AG04449 (cell line): ENCODE measurements around the gene CSF3R.
A peak's percentile ranks its signal among the peaks of the same experiment; 100 is the strongest.

ENCODE experiments used
- CTCF ChIA-PET: fragments of 350-600 bp; formaldehyde crosslinking; extraction: SDS; loops from one replicate; lab custom pipeline; 2021; ENCODE audit warnings: antibody characterized with exemption; lab: Yijun Ruan, JAX
- POLR2A ChIA-PET: fragments of 400-600, 350-600 bp; formaldehyde crosslinking; extraction: SDS; loops from one replicate; lab custom pipeline; 2020; ENCODE audit warnings: antibody characterized with exemption, inconsistent platforms; lab: Yijun Ruan, JAX
- DNase-seq: peaks from one replicate; pipeline ENCODE4 v3.0.0-alpha.2; 2010; ENCODE audit warnings: low read depth, low spot score
- H3K4me3 ChIP-seq: 2 replicates; pipeline ENCODE4 v1.5.1; 2011; ENCODE audit warnings: low read depth, mild to moderate bottlenecking, control low read depth, low read length
- CTCF ChIP-seq: IDR thresholded peaks from one replicate; pipeline ENCODE4 v1.5.1; 2011; ENCODE audit warnings: mild to moderate bottlenecking, moderate library complexity, low read length, control low read depth, inconsistent platforms; ENCODE audit not compliant: insufficient read depth; ENCODE audit errors: missing control alignments

CSF3R gene

GRCh38 chr1:36450919-36451305 lies 31.8 kb downstream of the CSF3R start:
- ChIA-PET CTCF (interaction anchor here (1.3 to 1.8 kb wide), 3 partner anchors 11 to 108 kb away, joined by 5 to 8 read pairs (median 6); no protein-coding TSS in a partner anchor), POLR2A (interaction anchor here (0.9 to 2.0 kb wide), 3 partner anchors 11 to 68 kb away, joined by 3 to 16 read pairs (median 4); partner anchors contain the start of gene MRPS15)
- no peak for TF ChIP-seq CTCF
- peak overlapping the region; percentile 79 for H3K4me3 ChIP-seq
- DNase-seq: no peak

- POLR2A ChIA-PET: interaction anchor here (0.9 to 2.0 kb wide), 3 partner anchors 12 to 67 kb away, joined by 3 to 16 read pairs (median 4); partner anchors contain the start of gene MRPS15
- peak within 1 kb of the TSS; percentile 79 for H3K4me3 ChIP-seq
- DNase-seq: peak; percentile 73
- no peak for TF ChIP-seq CTCF
- CTCF ChIA-PET: interaction anchor here (1.3 to 1.8 kb wide), 6 partner anchors 10 to 315 kb away, joined by 4 to 8 read pairs (median 5); partner anchors contain the start of gene MRPS15
These were observed 32.3 kb downstream of the CSF3R start, which contains the start of gene OSCP1 for GRCh38 chr1:36450270-36450918. OSCP1 (minus strand) TSS chr1:36450451; CDS start chr1:36450369, 82 bp downstream.

- TF ChIP-seq CTCF: no peak
- POLR2A ChIA-PET: no interaction called here
- DNase-seq: no peak
- H3K4me3 ChIP-seq: no peak overlapping the region
- CTCF ChIA-PET: interaction anchor here (1.2 to 1.8 kb wide), 4 partner anchors 10 to 314 kb away, joined by 4 to 5 read pairs (median 4); partner anchors contain the start of gene MRPS15
These were observed 34.1 kb downstream of the CSF3R start for GRCh38 chr1:36448530-36449056.

GRCh38 chr1:36447450-36447849 lies 35.3 kb downstream of the CSF3R start:
- no peak for TF ChIP-seq CTCF
- DNase-seq: no peak
- no peak overlapping the region for H3K4me3 ChIP-seq
- ChIA-PET POLR2A (no interaction called here), CTCF (interaction anchor here (0.9 to 1.0 kb wide), 2 partner anchors 25 to 105 kb away, joined by 3 read pairs; no protein-coding TSS in a partner anchor)

GRCh38 chr1:36446746-36447145 lies 36.0 kb downstream of the CSF3R start:
- no peak for TF ChIP-seq CTCF
- DNase-seq: no peak
- no peak overlapping the region for H3K4me3 ChIP-seq
- POLR2A ChIA-PET: no interaction called here
- CTCF ChIA-PET: interaction anchor here (0.9 to 1.0 kb wide), 2 partner anchors 24 to 104 kb away, joined by 3 read pairs; no protein-coding TSS in a partner anchor

GRCh38 chr1:36446271-36446670 lies 36.4 kb downstream of the CSF3R start:
- DNase-seq: no peak
- H3K4me3 ChIP-seq: no peak overlapping the region
- ChIA-PET CTCF (interaction anchor here (0.9 to 1.0 kb wide), 2 partner anchors 24 to 103 kb away, joined by 3 read pairs; no protein-coding TSS in a partner anchor), POLR2A (no interaction called here)
- peak; percentile 29 for TF ChIP-seq CTCF
